ENCODE results near the gene FMOD. TPM values are rescaled to one million over a fixed set of nuclear protein-coding genes. Genes with fewer than 3 reads are reported as not detected.

Gene FMOD
- under 0.01 TPM in 1 of 2 replicates, not detected in the other for total RNA-seq

DNA sequence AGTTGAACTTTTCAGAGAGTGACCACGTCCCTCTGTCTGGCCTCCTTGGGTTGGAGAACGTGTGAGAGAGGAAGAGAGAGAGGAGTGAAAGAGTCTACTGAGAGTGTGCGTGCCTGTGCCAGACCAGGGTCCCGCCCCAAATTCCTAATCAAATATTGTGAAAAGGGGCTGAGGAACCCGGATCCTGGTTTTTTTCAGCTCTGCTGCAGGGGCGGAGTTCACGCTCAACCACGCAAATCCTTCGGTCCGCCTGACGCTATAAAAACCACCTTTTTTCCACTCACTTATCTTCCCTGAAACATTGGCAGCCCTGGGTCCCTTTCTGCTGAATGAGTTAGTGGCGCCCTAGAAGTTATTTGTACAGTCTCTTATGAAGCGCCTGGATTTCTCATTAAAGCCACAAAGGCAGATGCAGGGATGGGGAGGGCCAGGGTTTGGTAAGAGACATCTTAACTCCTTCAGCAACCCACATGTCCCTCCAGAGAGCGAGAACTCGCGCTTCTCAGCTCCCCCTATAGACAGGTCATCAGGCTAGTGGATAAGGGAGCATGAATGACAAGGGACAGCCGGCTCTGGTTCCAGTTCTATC lies at the start of gene FMOD:
TSS of gene FMOD (minus strand) at position 86 of the 589 bp plus-strand sequence. CDS start 2,852 bp downstream, outside the sequence.

DNA sequence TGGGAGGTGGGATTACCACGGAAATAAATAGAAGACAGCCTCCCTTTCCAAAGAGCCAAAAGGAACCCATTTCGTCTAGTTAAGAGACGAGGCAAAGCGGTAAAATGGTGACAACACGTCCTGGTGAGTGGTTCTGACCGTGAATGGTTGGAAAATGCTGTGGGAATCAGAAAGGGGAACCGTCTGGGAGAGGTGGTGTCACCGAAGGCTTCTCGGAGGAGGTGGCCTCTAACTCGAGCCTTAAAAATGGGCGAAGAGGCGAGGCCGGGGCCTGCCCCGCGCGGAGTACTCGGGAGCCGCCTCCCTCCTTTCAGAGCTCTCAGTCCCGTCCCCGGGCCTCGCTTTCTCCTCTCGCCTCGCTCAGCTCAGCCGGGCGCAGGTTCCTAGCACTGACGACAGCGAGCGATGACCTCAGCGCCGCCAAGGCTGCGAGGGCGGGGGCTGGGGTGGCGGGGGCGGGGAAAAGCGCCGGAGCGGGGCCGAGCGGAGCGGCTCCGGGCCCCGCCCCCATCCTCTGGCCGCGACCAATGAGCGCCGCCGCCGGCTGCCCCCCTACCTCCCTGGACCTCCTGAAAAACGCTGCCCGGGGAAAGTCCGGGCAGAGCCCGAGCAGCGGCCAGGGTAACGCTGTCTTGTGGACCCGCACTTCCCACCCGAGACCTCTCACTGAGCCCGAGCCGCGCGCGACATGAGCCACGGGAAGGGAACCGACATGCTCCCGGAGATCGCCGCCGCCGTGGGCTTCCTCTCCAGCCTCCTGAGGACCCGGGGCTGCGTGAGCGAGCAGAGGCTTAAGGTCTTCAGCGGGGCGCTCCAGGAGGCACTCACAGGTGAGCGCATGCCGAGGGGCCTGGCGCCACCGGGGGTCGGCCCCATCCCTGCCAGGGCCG lies 45.8 kb downstream of the FMOD start, which contains the start of gene BTG2:
TSS of gene BTG2 (plus strand) at position 601 of the 890 bp plus-strand sequence. CDS start at position 689, 88 bp downstream.

Other genes starting within 250 kb of the FMOD start
- gene ADORA1, start 223.4 kb downstream of the FMOD start, total RNA-seq: under 0.01 and 0.72 TPM in 2 replicates
- gene MYBPH, start 175.3 kb downstream of the FMOD start, total RNA-seq: not detected in 2 replicates
- 0.21 and 1.7 TPM in 2 replicates for gene CHI3L1, start 164.4 kb downstream of the FMOD start, total RNA-seq
- under 0.01 and 0.24 TPM in 2 replicates for gene CHIT1, start 121.4 kb downstream of the FMOD start, total RNA-seq
- 39.2 and 43.9 TPM in 2 replicates for gene BTG2, start 45.6 kb downstream of the FMOD start, total RNA-seq
- gene PRELP, start 124.7 kb upstream of the FMOD start, total RNA-seq: not detected in 2 replicates
- gene OPTC, start 143.0 kb upstream of the FMOD start, total RNA-seq: not detected in 2 replicates

All from tracheal epithelial cell (primary cell).